Stomach (tissue), 4 donors: ENCODE measurements around the gene CPNE9.

Source experiments
- CTCF ChIP-seq, 7 experiments: fragments of 450-650 bp in 4 of 7; fragments of 200-600 bp in 3 of 7; sonication (generic) in 3 of 7; IDR thresholded peaks; one replicate each; pipeline ENCODE4 v1.5.1; 2016 to 2019; ENCODE audit warnings: antibody characterized with exemption in 7 of 7, control low read depth in 2 of 7, mild to moderate bottlenecking in 1 of 7
- POLR2A ChIP-seq, 4 donors: fragments of 450-650 bp; IDR thresholded peaks; one replicate each; pipeline ENCODE4 v1.6.1; 2016; ENCODE audit warnings: antibody characterized with exemption in 4 of 4, control low read depth in 2 of 4, mild to moderate bottlenecking in 1 of 4, moderate library complexity in 1 of 4
- POLR2AphosphoS5 ChIP-seq, 3 donors: sonication (generic); formaldehyde crosslinking; IDR thresholded peaks; one replicate each; pipeline ENCODE4 v1.6.1; 2016; ENCODE audit warnings: antibody characterized with exemption in 3 of 3

GRCh38 chr3:9689757-9690156 lies 13.9 kb upstream of the CPNE9 start:
- no peak for TF ChIP-seq POLR2A (IDR thresholded peaks at IDR 0.05)
- no peak for TF ChIP-seq CTCF (IDR thresholded peaks at IDR 0.05)
- TF ChIP-seq POLR2AphosphoS5 (IDR thresholded peaks at IDR 0.05): no peak
